A549 (cell line): Measurements from ENCODE around the gene EDA. TPM values are rescaled to one million over a fixed set of nuclear protein-coding genes. Genes with fewer than 3 reads are reported as not detected.
A peak's percentile ranks its signal among the peaks of the same experiment; 100 is the strongest.

Source experiments
- ATAC-seq, 2 experiments: fragments of 200-7000 bp in 1 of 2; fragments of >200 bp in 1 of 2; cut with Nextera tagmentation in 1 of 2; cut with Tn5 transposase in 1 of 2; 3 replicates each; pipeline versions ENCODE4 v1.8.0 to v1.9.1; 2018 to 2020; ENCODE audit warnings: mild to moderate bottlenecking in 1 of 2, moderate library complexity in 1 of 2
- CTCF ChIA-PET: fragments of 300-600 bp; sonication (Branson Sonifier 250); formaldehyde crosslinking; extraction: SDS; loops from one replicate; lab custom pipeline; 2021; ENCODE audit warnings: antibody characterized with exemption, inconsistent platforms; lab: Yijun Ruan, JAX
- POLR2A ChIA-PET: fragments of 350-600 bp; formaldehyde crosslinking; extraction: SDS; loops from one replicate; lab custom pipeline; 2021; ENCODE audit warnings: antibody characterized with exemption, inconsistent platforms; lab: Yijun Ruan, JAX
- DNase-seq, 2 experiments: peaks; one replicate each; pipeline versions ENCODE4 v3.0.0 to v3.0.0-alpha.2; 2011 to 2016; ENCODE audit warnings: low read depth in 1 of 2, low spot score in 1 of 2
- FAIRE-seq: peaks from 2 replicates; lab custom pipeline; 2011; peaks lifted over from hg19 to GRCh38; lab: Jason Lieb, UNC
- H3K27ac ChIP-seq, 2 experiments: fragments of >200 bp; sonication (Bioruptor Twin); formaldehyde crosslinking; 3 replicates each; pipeline ENCODE4 v1.5.1; 2016 to 2017
- H3K4me1 ChIP-seq: fragments of >200 bp; sonication (Bioruptor Twin); formaldehyde crosslinking; 3 replicates; pipeline ENCODE4 v1.6.1; 2016
- H3K4me2 ChIP-seq: fragments of >200 bp; sonication (Bioruptor Twin); formaldehyde crosslinking; 3 replicates; pipeline ENCODE4 v1.6.1; 2016
- H3K4me3 ChIP-seq: fragments of >200 bp; sonication (Bioruptor Twin); formaldehyde crosslinking; 3 replicates; pipeline ENCODE4 v1.5.1; 2016
- H3K9me3 ChIP-seq: fragments of >200 bp; sonication (Bioruptor Twin); formaldehyde crosslinking; 3 replicates; pipeline ENCODE4 v1.6.1; 2016
- BCL3 ChIP-seq: fragments of >200 bp; sonication (Bioruptor Twin); formaldehyde crosslinking; IDR thresholded peaks from 3 replicates; pipeline ENCODE4 v1.6.1; 2016
- BHLHE40 ChIP-seq: IDR thresholded peaks from 2 replicates; pipeline ENCODE4 v1.6.1; 2012; ENCODE audit warnings: low read depth, low read length, inconsistent platforms
- CBX2 ChIP-seq: fragments of 200-600 bp; sonication (generic); IDR thresholded peaks from 2 replicates; pipeline ENCODE4 v1.6.1; 2016; ENCODE audit warnings: low read depth, mild to moderate bottlenecking, borderline replicate concordance
- CTCF ChIP-seq: fragments of >200 bp; sonication (Bioruptor Twin); formaldehyde crosslinking; IDR thresholded peaks from 3 replicates; pipeline ENCODE4 v1.5.1; 2016
- EP300 ChIP-seq, 2 experiments: fragments of >200 bp; sonication (Bioruptor Twin); formaldehyde crosslinking; IDR thresholded peaks; 2 replicates in 1 of 2; 3 replicates in 1 of 2; pipeline ENCODE4 v1.6.1; 2016 to 2017
- FOSB ChIP-seq: fragments of 250-450 bp; sonication (Bioruptor Pico); IDR thresholded peaks from 2 replicates; pipeline ENCODE4 v1.5.0; 2020; ENCODE audit warnings: mild to moderate bottlenecking, moderate library complexity
- FOSL2 ChIP-seq, 2 experiments: fragments of 450-650 bp in 1 of 2; fragments of >200 bp in 1 of 2; sonication (Bioruptor Twin) in 1 of 2; formaldehyde crosslinking; IDR thresholded peaks; 2 replicates each; pipeline versions ENCODE4 v1.5.0 to v1.6.1; 2016 to 2020; ENCODE audit warnings: mild to moderate bottlenecking in 1 of 2, moderate library complexity in 1 of 2
- FOXS1 ChIP-seq: fragments of 250-450 bp; sonication (Bioruptor Pico); IDR thresholded peaks from 2 replicates; pipeline ENCODE4 v1.5.0; 2020; ENCODE audit warnings: mild to moderate bottlenecking, moderate library complexity
- HDAC2 ChIP-seq: fragments of 200-600 bp; sonication (generic); IDR thresholded peaks from 2 replicates; pipeline ENCODE4 v1.6.1; 2016
- HOXB5 ChIP-seq: fragments of 250-450 bp; sonication (Bioruptor Pico); IDR thresholded peaks from 2 replicates; pipeline ENCODE4 v1.5.0; 2020; ENCODE audit warnings: mild to moderate bottlenecking, moderate library complexity
- KDM1A ChIP-seq: fragments of 200-600 bp; sonication (generic); IDR thresholded peaks from 2 replicates; pipeline ENCODE4 v1.6.1; 2016; ENCODE audit warnings: low read depth, mild to moderate bottlenecking
- KDM5A ChIP-seq: fragments of 200-600 bp; sonication (generic); IDR thresholded peaks from 2 replicates; pipeline ENCODE4 v1.6.1; 2016; ENCODE audit warnings: antibody characterized with exemption, mild to moderate bottlenecking
- MAFK ChIP-seq: fragments of 450-650 bp; IDR thresholded peaks from 2 replicates; pipeline ENCODE4 v1.6.1; 2014; ENCODE audit not compliant: partially characterized antibody
- MYC ChIP-seq: IDR thresholded peaks from 2 replicates; pipeline ENCODE4 v1.6.1; 2012; ENCODE audit warnings: mild to moderate bottlenecking, inconsistent platforms, low read length, improper control_type of control experiment, borderline replicate concordance
- NR3C1 ChIP-seq: fragments of >200 bp; sonication (Bioruptor Twin); formaldehyde crosslinking; IDR thresholded peaks from 3 replicates; pipeline ENCODE4 v1.6.1; 2017
- PHF8 ChIP-seq: fragments of 200-600 bp; sonication (generic); IDR thresholded peaks from 2 replicates; pipeline ENCODE4 v1.6.1; 2016; ENCODE audit warnings: low read depth, mild to moderate bottlenecking, antibody characterized with exemption, moderate library complexity, borderline replicate concordance
- POLR2AphosphoS2 ChIP-seq: conservative IDR thresholded peaks from 2 replicates; pipeline ENCODE4 v1.6.1; 2012; ENCODE audit warnings: low read length, improper control_type of control experiment, inconsistent platforms
- RAD21 ChIP-seq, 2 experiments: fragments of >200 bp in 1 of 2; sonication (Bioruptor Twin) in 1 of 2; formaldehyde crosslinking in 1 of 2; IDR thresholded peaks in 1 of 2; conservative IDR thresholded peaks in 1 of 2; 2 replicates in 1 of 2; 3 replicates in 1 of 2; pipeline ENCODE4 v1.6.1; 2012 to 2018; ENCODE audit warnings: inconsistent platforms in 1 of 2
- RCOR1 ChIP-seq: fragments of 150-350 bp; IDR thresholded peaks from 2 replicates; pipeline ENCODE4 v1.6.1; 2014; ENCODE audit warnings: antibody characterized with exemption, low read length, low read depth
- REST ChIP-seq: fragments of 200-600 bp; sonication (generic); IDR thresholded peaks from 2 replicates; pipeline ENCODE4 v1.6.1; 2016; ENCODE audit warnings: antibody characterized with exemption, mild to moderate bottlenecking, moderate library complexity
- RNF2 ChIP-seq: fragments of 200-600 bp; sonication (generic); IDR thresholded peaks from 2 replicates; pipeline ENCODE4 v1.6.1; 2016; ENCODE audit warnings: low read depth, mild to moderate bottlenecking, antibody characterized with exemption, moderate library complexity, borderline replicate concordance
- SMC3 ChIP-seq: fragments of >200 bp; sonication (Bioruptor Twin); formaldehyde crosslinking; IDR thresholded peaks from 3 replicates; pipeline ENCODE4 v1.6.1; 2018; ENCODE audit warnings: inconsistent platforms
- SREBF2 ChIP-seq: fragments of 450-650 bp; IDR thresholded peaks from 2 replicates; pipeline ENCODE4 v1.6.1; 2014; ENCODE audit warnings: mild to moderate bottlenecking, moderate library complexity
- TP53 ChIP-seq: fragments of 250-450 bp; sonication (Bioruptor Pico); IDR thresholded peaks from 2 replicates; pipeline ENCODE4 v1.5.0; 2021; ENCODE audit warnings: mild to moderate bottlenecking, moderate library complexity
- ZFP36 ChIP-seq: fragments of 450-650 bp; IDR thresholded peaks from 2 replicates; pipeline ENCODE4 v1.6.1; 2014; ENCODE audit warnings: borderline replicate concordance; ENCODE audit not compliant: partially characterized antibody
- ZNF302 ChIP-seq: fragments of 250-450 bp; sonication (Bioruptor Pico); IDR thresholded peaks from 2 replicates; pipeline ENCODE4 v1.9.0; 2021; ENCODE audit warnings: inconsistent platforms, mild to moderate bottlenecking, moderate library complexity
- ZSCAN20 ChIP-seq: fragments of 250-450 bp; sonication (Bioruptor Pico); IDR thresholded peaks from 2 replicates; pipeline ENCODE4 v1.8.0; 2022; ENCODE audit warnings: mild to moderate bottlenecking, moderate library complexity
- WGBS: methylation state at CpG from one replicate; pipeline ENCODE4 v1.1.6; 2017; ENCODE audit errors: missing lambda C conversion rate; 5-methylcytosine and 5-hydroxymethylcytosine counted together
- polyA plus RNA-seq, 4 experiments: library from polyadenylated mRNA; depleted of rRNA in 3 of 4; stranded (reverse); fragments of >200 nt; fragmentation: RNase III in 1 of 4; extraction: RNeasy Plus Mini Kit Qiagen cat#74134 plus additional on column Dnase treatment in 1 of 4; gene quantifications; 2 replicates in 3 of 4; 3 replicates in 1 of 4; pipeline ENCODE4 v1.2.3, GENCODE V29; 2011 to 2017
- TF ChIP-seq, protein P1 (sequence below): fragments of 150-350 bp; IDR thresholded peaks from 2 replicates; pipeline ENCODE4 v1.6.1; 2014; ENCODE audit warnings: low read depth, mild to moderate bottlenecking, low read length

EDA gene
- polyA plus RNA-seq, 2 of the 4 experiments (the other 2 are of a cell fraction) = 0.25 to 0.26 TPM

DNA sequence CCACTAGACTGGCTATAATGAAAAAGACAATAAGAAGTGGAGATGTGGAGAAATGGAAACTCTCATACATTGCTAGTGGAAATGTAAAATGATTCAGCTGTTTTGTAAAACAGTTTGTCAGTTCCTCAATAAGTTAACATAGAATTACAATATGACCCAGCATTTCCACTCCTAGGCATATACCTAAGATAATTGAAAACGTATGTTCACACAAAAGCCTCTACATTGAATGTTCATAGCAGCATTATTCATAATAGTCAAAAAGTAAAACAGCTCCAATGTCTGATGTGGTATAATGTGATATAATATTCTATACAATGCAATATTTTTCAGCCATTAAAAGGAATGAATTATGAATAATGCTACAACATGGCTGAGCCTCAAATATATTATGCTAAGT, 10.2 kb downstream of the EDA start:
- Histone ChIP-seq H3K27ac (no peak overlapping the region), H3K4me1 (no peaks in the 10 kb centered on the region), H3K4me2 (no peak overlapping the region), H3K4me3 (no peak overlapping the region), H3K9me3 (no peaks in the 10 kb centered on the region)
- ATAC-seq (no peak), DNase-seq (no peak), FAIRE-seq (peak; percentile 93)
- TF ChIP-seq FOSB = no peak
- ChIA-PET POLR2A (no interaction called here), CTCF (no interaction called here)
- WGBS = 5% methylated on average over 1 of the region's 1 CpG

GRCh38 chrX:69627744-69628143, 11.8 kb downstream of the EDA start:
- POLR2A ChIA-PET = no interaction called here
- FAIRE-seq (peak; percentile 70), DNase-seq (no peak), ATAC-seq (no peak)
- 34% methylated on average over 2 of the region's 2 CpGs for WGBS
- no peaks in the 10 kb centered on the region for H3K9me3 ChIP-seq
- TF ChIP-seq HDAC2 (no peak), REST (no peak), SREBF2 (no peak), EP300 (IDR thresholded peaks at IDR 0.05) (no peak), RCOR1 (no peak), ZSCAN20 (CRISPR knock-in tag) (no peak), CTCF (no peak), ZFP36 (no peak), KDM5A (no peak), MAFK (no peak), MYC (no peak), ZNF302 (CRISPR knock-in tag) (no peak), BHLHE40 (no peak), POLR2AphosphoS2 (no peak), KDM1A (no peak), PHF8 (no peak), CBX2 (no peak), FOSB (no peak), RAD21 (conservative IDR thresholded peaks at IDR 0.05 in 1 of 2, IDR thresholded peaks at IDR 0.05 in 1 of 2) (no peak)
- no peaks in the 10 kb centered on the region for H3K4me1 ChIP-seq
- H3K27ac ChIP-seq = no peak overlapping the region
- H3K4me2 ChIP-seq = no peak overlapping the region
- CTCF ChIA-PET = interaction anchor here (0.6 to 2.5 kb wide), 3 partner anchors 9 to 942 kb away, joined by 3 to 8 read pairs (median 3); no protein-coding TSS in a partner anchor
- H3K4me3 ChIP-seq = no peak overlapping the region

- FAIRE-seq = no peak
- ChIA-PET CTCF (no interaction called here), POLR2A (no interaction called here)
- no peaks in the 10 kb centered on the region for H3K9me3 ChIP-seq
- ATAC-seq = no peak
- H3K4me1 ChIP-seq = no peaks in the 10 kb centered on the region
- no peak overlapping the region for H3K4me2 ChIP-seq
- H3K27ac ChIP-seq = no peak overlapping the region
- 42% methylated on average over 2 of the region's 2 CpGs for WGBS
- no peak for DNase-seq
- no peak overlapping the region for H3K4me3 ChIP-seq
- TF ChIP-seq FOSB (no peak), KDM5A (no peak), FOXS1 (CRISPR knock-in tag) (no peak), BCL3 (no peak), TP53 (CRISPR knock-in tag) (no peak), FOSL2 (IDR thresholded peaks at IDR 0.05) (no peak), FOSL2 (CRISPR knock-in tag; IDR thresholded peaks at IDR 0.05) (no peak), NR3C1 (no peak), RNF2 (no peak), MAFK (no peak), BHLHE40 (no peak), SMC3 (no peak), PHF8 (no peak), HOXB5 (CRISPR knock-in tag) (no peak)
- TF ChIP-seq, protein P1, sequence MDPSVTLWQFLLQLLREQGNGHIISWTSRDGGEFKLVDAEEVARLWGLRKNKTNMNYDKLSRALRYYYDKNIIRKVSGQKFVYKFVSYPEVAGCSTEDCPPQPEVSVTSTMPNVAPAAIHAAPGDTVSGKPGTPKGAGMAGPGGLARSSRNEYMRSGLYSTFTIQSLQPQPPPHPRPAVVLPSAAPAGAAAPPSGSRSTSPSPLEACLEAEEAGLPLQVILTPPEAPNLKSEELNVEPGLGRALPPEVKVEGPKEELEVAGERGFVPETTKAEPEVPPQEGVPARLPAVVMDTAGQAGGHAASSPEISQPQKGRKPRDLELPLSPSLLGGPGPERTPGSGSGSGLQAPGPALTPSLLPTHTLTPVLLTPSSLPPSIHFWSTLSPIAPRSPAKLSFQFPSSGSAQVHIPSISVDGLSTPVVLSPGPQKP = no peak
Measured at GRCh38 chrX:69630147-69630546, 14.2 kb downstream of the EDA start.
